HL-60/S4 treated with phorbol 12-myristate 13-acetate at 8.2 ng/mL for 4 days and 3 days (cell line): ENCODE measurements around the gene ST6GAL1.
"Not testable (repeated sequence)": the region's sequence is repeated elsewhere in the genome, so short reads cannot be mapped to it uniquely, and the experiment has no call there.

Source experiments
- in situ Hi-C: fragments of 300-500 bp; cut with MboI; formaldehyde crosslinking; loops from 2 replicates; pipeline ENCODE4 v1.15.0; 2022; ENCODE audit warnings: low sequenced_read_pairs

The ST6GAL1 gene

GRCh38 chr3:186991470-186991869, 61.1 kb downstream of the ST6GAL1 start:
- in situ Hi-C loops = no loop called here

- in situ Hi-C loops = not testable (repeated sequence)
Measured at GRCh38 chr3:186992096-186992495, 61.8 kb downstream of the ST6GAL1 start.

GRCh38 chr3:186993210-186993782, 63.0 kb downstream of the ST6GAL1 start:
- in situ Hi-C loops = no loop called here

- in situ Hi-C loops = no loop called here
Measured at GRCh38 chr3:186994000-186994955, 64.0 kb downstream of the ST6GAL1 start.

- in situ Hi-C loops = no loop called here
Measured at GRCh38 chr3:186996356-186996755, 66.0 kb downstream of the ST6GAL1 start.

- in situ Hi-C loops = no loop called here
Measured at GRCh38 chr3:186997061-186997460, 66.7 kb downstream of the ST6GAL1 start.

GRCh38 chr3:186997473-186997939, 67.2 kb downstream of the ST6GAL1 start:
- in situ Hi-C loops = no loop called here

- in situ Hi-C loops = no loop called here
Measured at GRCh38 chr3:186998937-186999368, 68.6 kb downstream of the ST6GAL1 start.

- in situ Hi-C loops = no loop called here
Measured at GRCh38 chr3:187000711-187001151, 70.4 kb downstream of the ST6GAL1 start.

- in situ Hi-C loops = no loop called here
Measured at GRCh38 chr3:187002915-187003314, 72.6 kb downstream of the ST6GAL1 start.

- in situ Hi-C loops = no loop called here
Measured at GRCh38 chr3:187005827-187006481, 75.6 kb downstream of the ST6GAL1 start.

GRCh38 chr3:187006864-187007630, 76.7 kb downstream of the ST6GAL1 start:
- in situ Hi-C loops = no loop called here

GRCh38 chr3:187010382-187010781, 80.1 kb downstream of the ST6GAL1 start:
- in situ Hi-C loops = not testable (repeated sequence)

GRCh38 chr3:187011915-187012314, 81.6 kb downstream of the ST6GAL1 start:
- in situ Hi-C loops = no loop called here

- in situ Hi-C loops = no loop called here
Measured at GRCh38 chr3:187012609-187013051, 82.3 kb downstream of the ST6GAL1 start.

- in situ Hi-C loops = no loop called here
Measured at GRCh38 chr3:187013159-187013716, 82.9 kb downstream of the ST6GAL1 start.

GRCh38 chr3:187014417-187014864, 84.1 kb downstream of the ST6GAL1 start:
- in situ Hi-C loops = no loop called here

GRCh38 chr3:187015903-187016638, 85.7 kb downstream of the ST6GAL1 start:
- in situ Hi-C loops = no loop called here

- in situ Hi-C loops = no loop called here
Measured at GRCh38 chr3:187016639-187017345, 86.5 kb downstream of the ST6GAL1 start.
